ENCODE results near the gene ATP5F1C.
"Not testable (repeated sequence)": the region's sequence is repeated elsewhere in the genome, so short reads cannot be mapped to it uniquely, and the experiment has no call there.

ATP5F1C gene

DNA sequence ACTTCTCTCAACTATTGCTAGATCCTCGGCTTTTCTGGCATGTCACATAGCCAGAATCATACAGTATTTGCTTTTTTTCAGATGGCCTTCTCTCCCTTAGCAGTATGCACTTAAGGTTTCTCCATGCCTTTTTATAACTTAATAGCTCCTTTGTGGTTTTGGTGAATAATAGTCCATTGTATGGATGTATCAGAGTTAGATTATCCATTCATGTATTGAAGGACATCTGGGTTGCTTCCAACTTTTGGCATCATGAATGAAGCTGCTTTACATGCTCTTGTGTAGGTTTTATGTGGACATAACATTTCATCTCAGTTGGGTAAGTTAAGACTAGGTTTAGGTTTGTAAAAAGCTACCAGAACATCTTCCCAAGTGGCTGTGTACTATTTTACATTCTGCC lies 4.6 kb downstream of the ATP5F1C start:
- DNase-seq (ENCODE audit: extremely low read depth in 1 of 2, low read depth in 1 of 2): no peak

DNA sequence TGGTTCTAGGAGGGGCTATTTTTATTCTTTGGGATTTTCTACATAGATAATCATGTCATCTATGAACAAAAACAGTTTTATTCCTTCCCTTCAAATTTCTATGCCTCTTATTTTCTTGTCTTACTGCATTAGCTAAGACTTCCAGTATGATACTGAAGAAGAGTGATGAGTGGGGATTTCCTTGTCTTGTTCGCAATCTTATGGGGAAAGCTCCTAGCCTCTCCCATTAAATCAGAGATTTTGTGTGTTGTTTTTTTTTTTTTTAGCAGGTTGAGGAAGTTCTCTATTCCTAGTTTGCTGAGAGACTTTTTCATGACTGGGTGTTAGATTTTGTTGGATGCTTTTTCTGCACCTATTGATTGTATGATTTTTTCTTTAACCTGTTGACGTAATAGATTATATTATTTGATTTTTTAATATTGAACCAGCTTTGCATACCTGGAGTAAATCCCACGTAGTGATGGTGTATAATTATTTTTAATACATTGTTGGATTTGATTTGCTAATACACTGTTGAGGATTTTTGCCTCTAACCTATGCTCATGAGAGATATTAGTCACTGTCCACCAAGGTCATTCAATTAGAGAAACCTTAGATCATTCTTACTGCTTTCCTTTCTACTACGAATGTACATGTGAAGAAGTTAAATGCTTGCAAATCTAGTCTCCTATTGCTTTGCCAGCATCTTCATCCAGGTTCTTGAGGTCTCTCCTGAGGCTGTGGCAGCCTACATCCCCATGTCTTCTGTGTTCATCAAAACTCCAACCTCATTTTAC lies 6.5 kb downstream of the ATP5F1C start:
- no peak for DNase-seq (ENCODE audit: extremely low read depth in 1 of 2, low read depth in 1 of 2)

DNA sequence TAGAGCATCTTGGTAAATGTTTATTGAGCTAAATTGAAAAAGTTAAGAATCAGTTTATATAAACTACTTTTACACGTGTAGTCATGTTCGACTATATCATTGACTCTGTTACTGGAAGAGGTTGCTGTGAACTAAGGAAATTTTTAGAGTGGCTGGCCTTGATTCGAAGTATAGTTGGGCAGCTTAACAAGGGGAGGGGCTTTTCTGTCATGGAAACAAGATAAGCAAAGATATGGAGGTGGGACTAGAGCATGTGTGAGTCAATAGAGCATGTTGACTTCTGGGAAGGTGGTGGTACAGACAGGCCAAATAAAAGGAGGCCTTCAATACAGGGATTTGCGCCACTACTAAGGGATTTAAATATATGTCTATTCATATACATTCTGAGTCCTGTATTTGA lies 7.6 kb downstream of the ATP5F1C start:
- no peak for DNase-seq (ENCODE audit: extremely low read depth in 1 of 2, low read depth in 1 of 2)

DNA sequence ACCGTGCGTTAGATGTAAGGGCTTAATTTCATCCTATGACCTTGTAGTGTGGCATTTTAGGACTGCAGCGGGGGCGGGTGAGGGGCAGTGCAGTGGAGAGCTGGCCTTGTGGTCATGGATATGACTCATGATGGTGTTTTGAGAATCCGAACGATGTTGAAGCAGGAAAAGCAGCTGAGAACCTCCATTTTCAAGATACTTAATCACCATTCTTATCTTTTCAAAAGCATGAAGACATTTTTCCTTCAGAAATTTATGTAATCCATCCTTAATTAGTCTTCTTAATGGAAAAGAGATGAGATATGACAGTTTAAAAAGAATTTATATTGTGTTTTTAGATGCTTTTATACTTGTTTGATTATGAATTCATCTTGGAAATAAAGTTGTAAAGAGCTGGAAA lies 9.6 kb downstream of the ATP5F1C start:
- no peak for DNase-seq (ENCODE audit: extremely low read depth in 1 of 2, low read depth in 1 of 2)

DNA sequence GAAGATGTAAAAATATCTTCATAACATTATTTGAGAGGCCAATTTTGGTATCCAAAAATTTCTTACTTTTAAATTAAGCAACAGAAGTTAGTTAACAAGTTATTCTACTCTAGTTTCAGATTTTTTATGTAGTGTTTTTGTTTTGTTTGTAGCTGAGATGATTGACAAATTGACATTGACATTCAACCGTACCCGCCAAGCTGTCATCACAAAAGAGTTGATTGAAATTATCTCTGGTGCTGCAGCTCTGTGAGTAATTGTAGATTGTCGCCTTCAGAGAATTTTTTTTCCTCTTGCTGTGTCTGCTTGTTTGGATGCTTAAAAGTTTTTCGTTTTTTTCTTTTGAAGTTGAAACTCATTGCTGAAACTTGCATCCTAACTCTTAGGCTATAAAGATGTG lies 14.6 kb downstream of the ATP5F1C start:
- DNase-seq (ENCODE audit: extremely low read depth in 1 of 2, low read depth in 1 of 2): no peak

DNA sequence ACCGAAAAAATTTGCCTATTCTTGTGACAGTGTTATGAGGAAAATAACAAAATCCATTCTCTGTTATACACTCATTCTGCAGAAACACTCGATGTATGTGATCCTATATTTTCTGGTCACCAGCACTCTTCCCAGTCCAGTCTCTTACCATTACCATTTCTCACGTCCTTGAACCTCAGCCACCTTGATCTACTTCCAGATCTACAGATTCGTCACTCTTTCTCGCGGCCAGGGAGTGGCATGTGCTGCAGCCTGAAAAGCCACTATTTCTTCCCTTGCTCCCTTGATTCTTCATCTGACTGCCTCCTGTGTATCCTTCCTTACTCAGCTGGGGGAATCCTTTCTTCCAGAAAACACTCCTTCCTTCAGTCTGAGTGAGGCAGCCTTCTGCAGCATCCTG lies 16.2 kb downstream of the ATP5F1C start:
- no peak for DNase-seq (ENCODE audit: extremely low read depth in 1 of 2, low read depth in 1 of 2)

DNA sequence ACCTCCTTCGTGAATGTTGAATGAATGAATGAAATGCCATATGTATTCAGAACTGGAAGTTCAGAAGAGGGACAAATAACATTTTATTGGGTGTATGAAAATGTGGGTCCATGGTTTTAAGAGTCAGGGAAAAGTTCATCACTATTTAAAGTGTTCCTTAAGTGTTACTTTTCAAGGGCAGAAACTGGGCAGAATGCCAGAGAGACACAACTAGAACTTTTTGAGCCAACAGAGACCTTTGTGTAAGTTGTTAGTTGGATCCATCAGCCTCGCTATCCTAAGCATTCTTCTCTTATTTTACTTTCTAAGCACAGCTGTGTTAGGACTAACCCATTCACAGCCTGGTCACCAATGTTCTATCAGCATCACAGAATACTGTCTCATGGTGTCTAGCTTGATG lies 16.8 kb downstream of the ATP5F1C start:
- no peak for DNase-seq (ENCODE audit: extremely low read depth in 1 of 2, low read depth in 1 of 2)

DNA sequence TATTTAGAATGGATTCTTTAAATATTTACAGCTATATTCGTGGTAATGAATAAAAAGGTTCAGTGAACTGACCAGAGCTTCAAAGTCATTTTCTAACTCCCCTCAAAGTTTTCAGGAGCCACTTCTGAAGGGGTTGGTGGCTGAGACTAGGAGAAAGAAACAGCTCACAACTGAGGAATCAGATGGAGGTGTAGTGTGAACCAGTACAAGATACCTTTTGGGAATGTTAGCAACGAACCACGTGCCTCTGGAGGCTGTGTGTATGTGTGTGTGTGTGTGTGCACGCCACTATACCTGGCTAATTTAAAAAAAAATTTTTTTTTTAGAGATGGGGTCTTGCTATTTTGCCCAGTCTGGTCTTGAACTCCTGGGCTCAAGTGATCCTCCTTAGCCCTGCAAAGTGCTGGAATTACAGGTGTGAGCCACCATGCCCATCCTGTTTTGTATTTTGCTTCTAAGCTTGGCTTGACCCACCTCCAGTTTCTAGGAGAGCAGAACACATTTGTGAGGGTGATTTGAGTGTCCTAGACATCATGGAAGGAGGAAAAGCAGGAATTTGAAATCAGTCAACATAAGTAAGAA lies 20.8 kb downstream of the ATP5F1C start:
- DNase-seq (ENCODE audit: extremely low read depth in 1 of 2, low read depth in 1 of 2): no peak

DNA sequence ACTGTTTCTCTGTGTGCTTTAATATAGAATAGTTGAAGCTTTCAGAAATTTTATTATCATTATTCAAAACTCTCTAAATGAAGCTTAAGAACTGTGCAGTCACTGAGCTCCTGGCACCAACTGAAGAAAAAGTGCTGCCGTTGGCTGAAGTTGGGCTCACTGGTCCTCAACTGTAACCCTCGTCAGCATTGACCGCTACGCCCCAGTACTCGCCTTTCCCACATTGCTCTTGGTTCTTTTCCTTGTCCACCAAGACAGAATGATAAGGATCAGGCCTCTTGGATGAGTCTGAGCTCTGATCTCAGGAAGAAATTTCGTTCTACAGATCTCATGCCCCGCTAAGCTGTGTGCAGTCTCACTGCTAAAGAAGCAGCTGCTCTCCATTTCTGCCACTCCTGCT lies 22.5 kb downstream of the ATP5F1C start:
- no peak for DNase-seq (ENCODE audit: extremely low read depth in 1 of 2, low read depth in 1 of 2)

DNA sequence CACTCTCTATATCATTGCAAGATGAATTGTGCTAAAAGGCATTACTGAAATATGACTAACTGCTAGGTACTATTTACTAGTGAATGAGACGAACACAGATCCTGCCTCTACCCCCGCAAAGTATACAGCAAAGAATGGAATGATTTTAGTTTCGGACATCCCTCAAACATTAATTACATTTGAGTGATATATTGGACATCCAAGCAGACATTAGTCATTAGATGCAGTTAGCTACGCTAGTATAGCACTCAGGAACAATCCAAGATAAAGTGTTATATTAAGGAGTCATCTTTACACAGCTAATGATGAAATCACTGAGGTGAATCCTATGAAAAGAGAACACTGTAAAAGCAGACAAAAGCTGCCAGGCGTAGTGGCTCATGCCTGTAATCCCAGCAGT lies 23.0 kb downstream of the ATP5F1C start:
- no peak for DNase-seq (ENCODE audit: extremely low read depth in 1 of 2, low read depth in 1 of 2)

DNA sequence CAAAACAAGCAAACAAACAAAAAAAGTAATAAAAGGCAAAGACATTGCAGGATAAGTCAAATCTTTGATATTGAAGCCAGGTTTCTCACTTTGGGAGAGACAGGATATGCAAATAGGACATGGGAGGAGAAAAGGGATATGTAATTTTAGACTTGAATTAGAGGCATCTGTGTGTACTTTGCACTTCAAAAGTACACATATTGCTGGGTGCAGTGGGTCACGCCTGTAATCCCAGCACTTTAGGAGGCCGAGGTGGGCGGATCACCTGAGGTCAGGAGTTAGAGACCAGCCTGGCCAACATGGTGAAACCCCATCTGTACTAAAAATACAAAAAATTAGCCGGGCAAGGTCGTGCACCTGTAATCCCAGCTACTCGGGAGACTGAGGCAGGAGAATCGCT lies 23.8 kb downstream of the ATP5F1C start:
- not testable (repeated sequence) for DNase-seq (ENCODE audit: extremely low read depth in 1 of 2, low read depth in 1 of 2)

DNA sequence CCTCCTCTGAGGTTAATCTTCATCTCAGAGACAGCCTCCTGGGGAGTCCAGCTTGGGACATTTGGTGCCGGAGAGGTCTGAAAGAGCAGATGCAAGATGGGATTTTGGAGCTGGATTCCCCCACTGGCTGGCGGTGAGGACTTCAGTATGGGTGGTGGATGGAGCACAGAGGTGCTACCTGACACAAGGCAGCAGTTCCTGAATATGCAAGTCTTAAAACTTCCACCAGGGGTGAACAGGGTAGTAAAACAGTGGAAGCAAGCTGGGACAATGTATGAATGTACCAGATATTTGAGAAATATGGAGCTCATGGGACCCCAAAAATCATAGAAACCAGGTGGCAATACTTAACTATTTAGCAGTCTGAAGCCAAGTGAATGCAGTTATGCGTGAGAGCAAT lies 25.5 kb downstream of the ATP5F1C start:
- no peak for DNase-seq (ENCODE audit: extremely low read depth in 1 of 2, low read depth in 1 of 2)

DNA sequence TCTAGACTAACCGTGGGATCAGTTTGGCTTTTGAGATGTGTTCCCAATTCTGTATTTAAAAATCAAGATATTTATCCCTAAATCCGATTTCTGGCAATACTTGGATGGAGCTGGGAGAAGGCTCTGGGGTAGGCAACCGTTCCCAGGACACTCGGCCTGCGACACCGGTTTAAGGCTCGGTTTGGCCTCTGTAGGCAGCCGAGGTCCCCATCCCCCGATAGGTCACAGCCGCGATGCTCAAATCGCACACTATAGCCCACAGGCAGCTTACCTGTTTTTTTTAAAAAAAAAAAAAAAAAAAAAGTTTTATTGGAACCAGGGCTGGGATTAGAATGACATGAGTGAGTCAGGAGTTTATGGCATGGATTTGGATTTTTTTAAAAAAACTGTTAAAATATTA lies 29.6 kb downstream of the ATP5F1C start:
- no peak for DNase-seq (ENCODE audit: extremely low read depth in 1 of 2, low read depth in 1 of 2)

DNA sequence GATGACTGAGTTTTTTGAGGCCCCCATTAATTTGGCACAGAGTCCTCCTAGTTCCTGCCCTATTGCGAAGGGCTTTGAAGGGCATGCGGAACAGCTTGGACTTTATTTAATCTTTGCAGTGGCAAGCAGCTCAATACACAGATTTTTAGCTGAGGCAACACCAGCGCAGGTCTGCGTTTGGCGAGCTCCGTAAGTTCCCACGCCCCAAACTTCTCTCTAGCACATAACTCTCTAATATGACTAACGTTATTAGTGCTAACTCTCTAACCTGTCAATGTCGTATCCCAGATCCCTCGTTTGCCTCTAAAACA lies 30.0 kb downstream of the ATP5F1C start:
- DNase-seq (ENCODE audit: extremely low read depth in 1 of 2, low read depth in 1 of 2): no peak

DNA sequence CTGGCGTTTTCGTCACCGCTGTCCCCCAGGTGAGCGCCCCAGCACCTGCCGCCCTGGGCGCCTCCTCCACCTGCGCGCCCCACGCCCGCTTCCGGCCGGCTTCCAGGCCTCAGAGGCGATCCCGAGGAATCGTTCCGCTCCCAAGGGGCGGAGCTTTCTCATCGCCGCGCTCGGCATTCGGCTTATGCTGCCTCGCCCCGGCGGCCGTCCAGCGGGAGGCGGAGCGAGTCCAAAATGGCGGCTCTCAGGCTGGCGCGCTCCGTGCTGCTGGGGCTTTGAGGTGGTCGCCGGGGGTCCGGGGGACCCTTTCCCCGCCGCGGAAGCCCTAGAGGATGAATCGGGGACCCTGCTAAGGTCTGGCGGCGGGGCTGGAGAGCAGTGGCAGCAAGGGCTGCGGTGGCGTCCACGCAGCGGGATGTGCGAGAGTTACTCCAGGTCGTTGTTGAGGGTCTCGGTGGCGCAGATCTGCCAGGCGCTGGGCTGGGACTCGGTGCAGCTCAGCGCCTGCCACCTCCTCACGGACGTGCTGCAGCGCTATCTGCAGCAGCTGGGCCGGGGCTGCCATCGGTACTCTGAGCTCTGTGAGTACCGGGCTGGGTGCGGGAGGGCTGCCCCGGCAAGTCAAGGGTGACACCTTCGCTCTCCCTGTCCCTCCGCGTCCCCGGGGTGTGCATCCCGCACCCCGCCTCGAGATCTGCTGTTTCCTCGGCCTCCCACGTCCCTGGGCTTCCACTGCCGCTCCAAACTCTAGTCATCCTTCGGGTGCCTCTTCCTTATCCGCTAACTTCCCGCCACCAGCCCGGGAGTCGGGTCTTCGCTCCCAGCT lies 30.5 kb downstream of the ATP5F1C start, which contains the start of gene TAF3:
TAF3 (plus strand) TSS at position 211 of the 826 bp plus-strand sequence; CDS start at position 416, 205 bp downstream.
- peak; percentile 84 to 87 for DNase-seq (ENCODE audit: extremely low read depth in 1 of 2, low read depth in 1 of 2)

DNA sequence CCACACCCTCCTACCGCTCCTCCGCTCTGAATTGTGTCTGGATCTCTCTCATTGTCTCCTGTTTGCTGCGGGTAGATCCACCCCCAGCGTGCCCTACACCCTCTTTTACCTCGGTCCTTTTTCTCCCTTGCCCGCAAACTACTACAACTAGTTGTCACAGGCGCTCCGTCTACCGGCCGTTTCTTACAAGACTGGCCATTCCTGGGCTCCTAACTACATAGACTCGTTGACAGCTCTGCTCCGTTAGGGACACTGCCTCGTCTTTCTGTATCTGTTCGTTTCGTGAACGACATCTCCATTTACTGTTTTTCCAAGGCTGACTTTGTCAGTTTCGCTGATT lies 31.1 kb downstream of the ATP5F1C start:
- no peak for DNase-seq (ENCODE audit: extremely low read depth in 1 of 2, low read depth in 1 of 2)

DNA sequence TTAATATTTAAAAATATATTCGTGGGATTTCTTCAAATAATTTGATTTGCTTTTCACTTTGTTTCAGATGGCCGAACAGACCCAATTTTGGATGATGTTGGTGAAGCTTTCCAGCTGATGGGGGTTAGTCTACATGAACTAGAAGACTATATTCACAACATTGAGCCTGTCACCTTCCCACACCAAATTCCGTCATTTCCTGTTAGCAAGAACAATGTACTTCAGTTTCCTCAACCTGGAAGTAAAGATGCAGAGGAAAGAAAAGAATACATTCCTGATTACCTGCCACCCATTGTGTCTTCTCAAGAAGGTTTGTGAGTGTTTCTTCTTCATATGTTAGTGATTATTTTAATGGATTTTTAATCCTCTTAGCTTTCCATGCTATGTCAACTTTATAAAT lies 36.3 kb downstream of the ATP5F1C start:
- DNase-seq (ENCODE audit: extremely low read depth in 1 of 2, low read depth in 1 of 2): no peak

DNA sequence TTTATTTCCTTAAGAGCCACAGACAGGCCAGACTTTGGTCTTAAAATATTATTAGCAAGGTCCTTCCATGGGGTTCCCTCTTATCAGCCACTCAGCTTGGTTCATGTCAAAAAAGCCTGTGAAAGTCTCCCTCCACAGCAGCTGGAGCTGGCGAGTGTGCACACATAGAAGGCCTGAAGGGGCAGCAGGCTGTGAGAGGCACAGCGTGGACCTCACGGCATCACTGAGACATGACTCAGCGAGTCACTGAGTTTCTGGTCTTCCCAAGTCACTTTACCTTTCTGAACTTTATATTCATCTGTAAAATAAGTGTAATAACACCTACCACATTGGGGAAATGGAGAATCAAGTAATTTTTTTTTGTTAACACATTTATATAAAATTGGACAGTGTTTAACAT lies 39.0 kb downstream of the ATP5F1C start:
- no peak for DNase-seq (ENCODE audit: extremely low read depth in 1 of 2, low read depth in 1 of 2)

DNA sequence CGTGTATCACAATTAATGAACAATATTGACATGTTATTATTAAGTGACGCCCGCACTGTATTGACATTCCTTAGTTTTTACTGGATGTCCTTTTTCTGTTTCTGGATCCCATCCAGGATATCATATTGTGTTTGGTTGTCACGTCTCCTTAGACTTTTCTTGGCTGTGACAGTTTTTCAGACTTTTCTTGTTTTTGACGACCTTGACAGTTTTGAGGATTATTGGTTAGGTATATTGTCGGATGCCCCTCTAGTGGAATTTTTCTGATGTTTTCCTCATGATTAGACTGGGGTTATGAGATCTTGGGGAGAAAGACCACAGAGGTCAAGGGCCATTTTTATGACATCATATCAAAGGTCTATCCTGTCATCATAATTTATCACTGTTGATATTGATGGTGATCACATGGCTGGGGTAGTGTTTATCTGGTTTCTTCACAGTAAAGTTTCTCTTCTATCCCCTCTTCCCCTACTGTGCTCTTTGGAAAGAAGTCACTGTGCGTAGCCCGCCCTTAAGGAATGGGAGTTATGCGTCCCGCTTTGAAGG lies 41.4 kb downstream of the ATP5F1C start:
- DNase-seq (ENCODE audit: extremely low read depth in 1 of 2, low read depth in 1 of 2): no peak

DNA sequence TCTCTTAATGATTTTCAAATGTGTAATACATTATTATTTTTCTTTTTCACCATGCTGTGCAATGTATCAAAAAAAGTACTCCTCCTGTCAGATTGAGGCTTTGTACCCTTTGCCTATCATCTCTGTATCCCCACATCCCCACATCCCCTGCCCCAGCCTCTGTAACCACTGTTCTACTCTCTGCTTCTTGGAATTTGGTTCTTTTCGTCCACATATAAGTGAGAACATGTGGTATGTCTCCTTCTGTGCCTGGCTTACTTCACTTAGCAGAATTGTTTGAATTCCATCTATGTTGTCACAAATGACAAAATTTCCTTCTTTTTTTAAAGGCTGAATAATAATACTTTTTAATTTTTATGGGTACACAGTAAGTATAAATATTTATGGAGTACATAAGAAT lies 44.1 kb downstream of the ATP5F1C start:
- no peak for DNase-seq (ENCODE audit: extremely low read depth in 1 of 2, low read depth in 1 of 2)

DNA sequence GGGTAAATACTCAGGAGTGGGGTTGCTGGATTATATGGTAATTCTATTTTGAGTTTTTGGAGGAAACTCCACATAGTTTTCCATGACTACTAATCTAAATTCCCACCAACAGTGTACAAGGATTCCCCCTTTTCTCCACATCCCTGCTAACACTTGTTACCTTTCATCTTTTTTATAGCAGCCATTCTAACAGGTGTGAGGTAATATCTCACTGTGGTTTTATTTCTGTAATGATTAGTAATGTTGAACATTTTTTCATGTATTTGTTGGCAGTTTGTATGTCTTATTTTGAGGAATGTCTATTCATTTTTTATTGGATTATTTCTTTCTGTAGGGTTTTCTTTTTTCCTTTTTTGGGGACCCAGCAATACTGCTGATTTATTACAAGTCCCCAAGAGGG lies 45.2 kb downstream of the ATP5F1C start:
- DNase-seq (ENCODE audit: extremely low read depth in 1 of 2, low read depth in 1 of 2): no peak

DNA sequence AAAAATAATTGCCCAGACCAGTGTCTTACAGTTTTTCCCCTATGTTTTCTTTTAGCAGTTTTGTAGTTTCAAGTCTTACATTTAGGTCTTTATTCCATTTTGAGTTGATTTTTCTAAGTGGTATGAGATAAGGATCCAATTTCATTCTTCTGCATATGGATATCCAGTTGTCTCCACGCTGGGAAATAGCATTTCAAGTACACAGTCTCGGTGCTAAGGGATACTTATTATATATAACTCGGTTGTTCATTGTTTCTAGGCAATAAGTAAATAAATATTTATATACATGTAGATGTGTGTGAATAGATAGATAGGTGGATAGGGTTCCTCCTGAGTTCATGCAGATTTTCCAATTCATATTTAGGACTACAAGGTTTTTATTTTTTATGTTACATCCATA lies 46.3 kb downstream of the ATP5F1C start:
- DNase-seq (ENCODE audit: extremely low read depth in 1 of 2, low read depth in 1 of 2): no peak

All from stimulated activated CD8-positive, alpha-beta memory T cell treated with anti-CD3 and anti-CD28 coated beads, Interleukin-7, amount 100 ng/mL, for 48 hours (primary cell).